Measurements from ENCODE around the gene MT1E.
"Not testable (repeated sequence)": the region's sequence is repeated elsewhere in the genome, so short reads cannot be mapped to it uniquely, and the experiment has no call there.

MT1E gene

DNA sequence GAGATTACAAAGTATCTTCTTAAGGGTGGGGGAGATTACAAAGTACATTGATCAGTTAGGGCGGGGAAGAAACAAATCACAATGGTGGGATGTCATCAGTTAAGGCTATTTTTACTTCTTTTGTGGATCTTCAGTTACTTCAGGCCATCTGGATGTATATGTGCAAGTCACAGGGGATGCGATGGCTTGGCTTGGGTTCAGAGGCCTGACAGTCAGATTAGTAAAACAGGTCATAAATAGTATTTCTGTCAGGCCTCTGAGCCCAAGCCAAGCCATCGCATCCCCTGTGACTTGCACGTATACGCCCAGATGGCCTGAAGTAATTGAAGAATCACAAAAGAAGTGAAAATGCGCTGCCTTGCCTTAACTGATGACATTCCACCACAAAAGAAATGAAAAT is 49.0 kb downstream of the MT1E start:
- not testable (repeated sequence) for DNase-seq

GRCh38 chr16:56675685-56676210 is 50.2 kb downstream of the MT1E start:
- peak; percentile 26 to 30 for DNase-seq
